Measurements from ENCODE around the gene CDSN. TPM values are rescaled to one million over a fixed set of nuclear protein-coding genes. Genes with fewer than 3 reads are reported as not detected.

Gene CDSN
- total RNA-seq, 4 donors from 2014 or later, result not detected

- no peak for TF ChIP-seq CTCF (IDR thresholded peaks at IDR 0.05)
- ATAC-seq (ENCODE audit: low FRiP score) (no peak), DNase-seq (ENCODE audit: low spot score) (no peak)
Measured at GRCh38 chr6:31083742-31084354, 36.4 kb downstream of the CDSN start.

GRCh38 chr6:31081872-31082271 is 38.4 kb downstream of the CDSN start:
- TF ChIP-seq CTCF (IDR thresholded peaks at IDR 0.05), result no peak
- ATAC-seq (ENCODE audit: low FRiP score), result no peak
- no peak for DNase-seq (ENCODE audit: low spot score)

GRCh38 chr6:31079656-31080261 is 40.5 kb downstream of the CDSN start:
- TF ChIP-seq CTCF (IDR thresholded peaks at IDR 0.05), result peak in 1 of 3 donors; percentile 29
- no peak for DNase-seq (ENCODE audit: low spot score)
- ATAC-seq (ENCODE audit: low FRiP score), result peak; percentile 59

GRCh38 chr6:31076611-31077010 is 43.6 kb downstream of the CDSN start:
- ATAC-seq (ENCODE audit: low FRiP score), result no peak
- TF ChIP-seq CTCF (IDR thresholded peaks at IDR 0.05), result no peak
- DNase-seq (ENCODE audit: low spot score), result no peak

- DNase-seq (ENCODE audit: low spot score), result no peak
- ATAC-seq (ENCODE audit: low FRiP score), result no peak
- no peak for TF ChIP-seq CTCF (IDR thresholded peaks at IDR 0.05)
Measured at GRCh38 chr6:31075528-31075927, 44.7 kb downstream of the CDSN start.

- no peak for DNase-seq (ENCODE audit: low spot score)
- TF ChIP-seq CTCF (IDR thresholded peaks at IDR 0.05), result no peak
- ATAC-seq (ENCODE audit: low FRiP score), result no peak
Measured at GRCh38 chr6:31074401-31074800, 45.8 kb downstream of the CDSN start.

GRCh38 chr6:31070711-31071197 is 49.5 kb downstream of the CDSN start:
- TF ChIP-seq CTCF (IDR thresholded peaks at IDR 0.05), result no peak
- ATAC-seq (ENCODE audit: low FRiP score), result peak; percentile 91
- DNase-seq (ENCODE audit: low spot score), result no peak

Data from omental fat pad (tissue), 4 donors.